HG03520 (cell line): ENCODE measurements around the gene MDFIC.
"Not testable (repeated sequence)": the region's sequence is repeated elsewhere in the genome, so short reads cannot be mapped to it uniquely, and the experiment has no call there.

Experiments used
- ATAC-seq: cut with Tn5 transposase; IDR thresholded peaks from one replicate; pipeline ENCODE4 v1.9.1; 2021; ENCODE audit warnings: mild to moderate bottlenecking, moderate library complexity; ENCODE audit not compliant: unreplicated experiment

The MDFIC gene

DNA sequence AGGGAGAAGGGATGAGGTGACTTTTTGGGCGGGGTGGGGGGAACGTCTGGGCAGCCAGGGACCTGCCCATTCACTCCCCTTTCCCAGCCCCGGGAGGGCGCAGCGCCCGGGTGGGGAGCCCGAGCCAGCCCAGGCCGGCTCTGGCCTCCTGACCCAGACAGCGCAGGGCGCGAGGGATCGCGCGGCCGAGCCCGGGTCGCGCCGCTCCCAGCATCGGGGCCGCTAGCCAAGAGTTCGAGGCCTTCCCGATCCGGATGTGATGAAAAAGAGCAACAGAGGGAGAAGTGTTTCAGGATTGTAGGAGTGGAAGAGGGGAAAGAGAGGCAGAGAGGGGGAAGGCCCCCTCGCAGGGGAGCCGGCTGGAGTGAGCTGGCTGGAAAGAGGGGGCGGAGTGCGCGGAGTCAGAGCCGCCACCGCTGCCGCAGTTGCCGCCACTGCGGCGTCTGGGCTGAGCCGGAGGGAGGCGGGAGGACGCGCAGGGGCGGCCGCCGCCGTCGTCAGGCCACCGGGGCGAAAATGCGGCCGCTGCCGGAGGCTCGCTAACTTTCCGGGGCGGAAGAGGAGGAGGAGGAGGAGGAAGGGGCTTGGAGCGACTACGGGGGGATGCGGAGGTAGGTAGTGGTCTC, at the start of gene MDFIC:
MDFIC (plus strand) TSS at position 69 of the 626 bp plus-strand sequence. CDS start 940 bp downstream, outside the sequence.
- ATAC-seq = peak; percentile 33

DNA sequence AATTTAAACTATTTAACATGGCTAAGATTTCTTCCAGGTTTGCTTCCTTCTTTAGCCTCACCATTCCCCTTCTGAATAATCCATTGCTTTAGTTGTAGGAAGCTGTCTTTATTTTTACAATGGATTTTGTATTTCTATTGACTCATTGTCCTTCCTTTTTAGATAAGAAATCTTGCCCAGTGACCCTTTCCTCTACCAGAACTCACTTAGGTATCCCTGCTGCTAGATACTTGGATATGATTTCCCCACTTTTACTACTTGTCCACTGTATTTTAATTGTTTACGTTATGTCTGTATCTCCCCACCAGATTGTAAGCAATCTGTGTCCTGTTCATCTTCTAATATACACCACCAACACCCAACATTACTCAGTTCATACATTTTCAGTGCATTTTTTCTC, 47.7 kb upstream of the MDFIC start:
- ATAC-seq = no peak

GRCh38 chr7:114875186-114875585, 46.7 kb upstream of the MDFIC start:
- ATAC-seq = no peak

DNA sequence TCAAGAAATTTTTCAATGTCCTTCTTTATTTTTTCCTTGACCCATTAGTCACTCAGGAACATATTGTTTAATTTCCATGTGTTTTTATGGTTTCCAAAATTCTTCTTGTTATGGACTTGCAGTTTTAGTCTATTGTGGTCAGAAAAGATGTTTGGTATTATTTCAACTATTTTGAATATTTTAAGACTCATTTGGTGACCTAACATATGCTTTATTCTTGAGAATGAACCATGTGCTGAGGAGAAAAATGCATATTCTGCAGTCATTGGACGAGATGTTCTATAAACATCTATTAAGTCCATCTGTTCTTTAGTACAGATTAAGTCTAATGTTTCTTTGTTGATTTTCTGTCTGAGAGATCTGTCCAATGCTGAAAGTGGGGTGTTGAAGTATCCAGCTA, 42.3 kb upstream of the MDFIC start:
- ATAC-seq = no peak

DNA sequence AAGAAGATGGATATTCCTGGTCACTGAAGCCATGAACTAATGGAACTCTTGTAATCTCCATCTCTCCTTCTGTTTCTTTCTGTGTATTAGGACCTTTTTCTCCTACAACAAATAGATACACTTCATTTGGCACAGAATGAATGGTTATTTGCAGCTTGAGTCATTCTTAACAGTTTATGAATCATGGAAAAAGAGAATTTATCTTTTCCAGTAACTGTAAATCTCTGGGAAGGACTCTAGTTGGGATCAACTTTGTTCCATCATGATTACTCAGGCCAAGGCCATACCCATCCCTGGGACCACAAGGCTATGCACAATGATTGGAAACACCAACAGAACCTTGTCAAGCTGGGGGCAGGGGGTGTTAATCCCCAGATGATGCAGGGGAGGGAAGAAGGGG, 36.1 kb upstream of the MDFIC start:
- ATAC-seq = no peak

DNA sequence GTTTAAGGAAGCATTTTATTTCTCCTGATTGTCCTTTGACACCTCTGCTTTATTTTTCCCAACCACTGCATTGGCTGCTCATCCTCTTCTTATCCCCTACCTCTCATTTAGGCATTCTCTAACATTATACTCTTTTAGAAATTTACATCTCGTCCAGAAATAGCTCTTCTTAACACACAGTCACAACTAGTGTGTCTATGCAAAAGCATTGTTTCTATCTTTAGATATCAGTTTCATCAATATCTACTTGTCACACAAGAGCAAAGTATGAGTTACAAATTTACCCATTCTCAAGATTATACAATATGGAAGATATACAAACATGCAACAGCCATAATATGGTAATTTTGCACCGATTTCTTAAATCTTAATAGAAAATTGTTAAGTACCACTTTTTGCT, 35.7 kb upstream of the MDFIC start:
- ATAC-seq = no peak

- ATAC-seq = not testable (repeated sequence)
Measured at GRCh38 chr7:114889116-114889515, 32.8 kb upstream of the MDFIC start.

GRCh38 chr7:114889646-114890285, 32.1 kb upstream of the MDFIC start:
- ATAC-seq = peak; percentile 79

- ATAC-seq = no peak
Measured at GRCh38 chr7:114890561-114890960, 31.3 kb upstream of the MDFIC start.

DNA sequence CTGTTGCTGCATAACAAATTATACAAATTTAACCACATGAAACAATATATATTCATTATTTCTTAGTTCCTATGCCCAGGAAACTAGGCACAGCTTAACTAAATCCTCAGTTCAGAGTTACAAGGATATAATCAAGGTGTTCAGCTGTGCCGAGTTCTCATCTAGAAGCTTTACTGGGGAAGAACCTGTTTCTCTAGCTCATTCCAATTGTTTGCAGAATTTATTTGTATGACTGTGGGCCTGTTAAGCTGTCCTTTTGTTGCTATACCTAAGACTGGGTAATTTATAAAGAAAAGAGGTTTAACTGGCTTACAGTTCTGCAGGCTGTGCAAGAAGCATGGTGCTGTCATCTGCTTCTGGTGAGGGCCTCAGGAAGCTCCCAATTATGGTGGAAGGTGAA, 21.8 kb upstream of the MDFIC start:
- ATAC-seq = no peak

GRCh38 chr7:114901771-114902170, 20.1 kb upstream of the MDFIC start:
- ATAC-seq = no peak

DNA sequence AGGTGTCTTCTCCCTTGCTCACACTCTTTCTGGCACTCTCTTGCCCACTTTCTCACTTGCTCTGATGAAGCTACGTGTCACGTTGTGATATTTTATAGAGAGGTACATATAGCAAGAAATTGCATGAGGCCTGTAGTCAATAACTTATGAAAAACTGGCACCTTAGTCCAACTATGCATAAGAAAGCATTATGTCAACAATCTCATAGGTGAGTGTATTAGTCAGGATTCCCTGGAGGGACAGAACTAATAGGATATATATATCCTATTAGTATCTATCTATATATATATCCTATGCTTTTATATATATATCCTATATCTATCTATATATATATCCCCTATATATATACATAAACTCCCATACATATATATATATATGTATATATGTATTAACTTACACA, 18.8 kb upstream of the MDFIC start:
- no peak for ATAC-seq

DNA sequence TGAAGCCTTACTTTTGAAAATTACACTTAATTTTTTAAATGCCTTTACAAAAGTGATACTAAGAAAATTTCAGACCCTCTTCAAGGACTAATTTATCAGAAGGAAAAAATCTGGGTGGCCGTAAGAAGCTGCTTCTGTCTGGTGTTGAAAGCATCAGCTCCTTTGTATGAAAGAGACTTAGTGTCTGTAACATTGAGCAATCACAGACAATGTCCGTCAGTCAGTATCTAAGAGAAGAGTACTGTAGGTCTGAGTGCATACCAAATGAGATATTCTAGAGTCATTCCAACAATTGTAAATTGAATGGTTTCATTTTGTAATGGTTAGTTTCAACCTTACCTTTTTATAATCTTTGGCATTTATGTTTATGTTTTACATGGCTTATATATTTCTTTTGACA, 11.1 kb upstream of the MDFIC start:
- no peak for ATAC-seq

DNA sequence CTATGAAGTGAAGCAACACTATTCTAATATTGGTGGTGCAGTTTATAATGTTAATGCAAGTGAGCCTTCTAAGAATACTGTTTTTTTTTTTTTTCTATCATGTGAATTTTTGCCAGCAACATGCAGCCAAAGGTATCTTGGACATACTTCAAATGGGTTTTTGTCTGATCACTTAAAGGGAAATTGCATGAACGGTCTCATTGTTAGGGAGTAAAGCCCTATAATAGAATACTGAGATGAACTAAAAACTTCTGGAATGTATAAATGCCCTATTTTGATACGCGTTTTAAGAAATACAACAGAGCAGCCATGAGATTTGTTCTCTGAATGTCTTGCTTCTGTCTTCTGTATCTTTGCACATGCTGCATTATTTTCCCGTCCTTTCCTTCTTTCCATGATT, 10.5 kb upstream of the MDFIC start:
- ATAC-seq = no peak

- ATAC-seq = peak; percentile 89
Measured at GRCh38 chr7:114916261-114916892, 5.5 kb upstream of the MDFIC start.

DNA sequence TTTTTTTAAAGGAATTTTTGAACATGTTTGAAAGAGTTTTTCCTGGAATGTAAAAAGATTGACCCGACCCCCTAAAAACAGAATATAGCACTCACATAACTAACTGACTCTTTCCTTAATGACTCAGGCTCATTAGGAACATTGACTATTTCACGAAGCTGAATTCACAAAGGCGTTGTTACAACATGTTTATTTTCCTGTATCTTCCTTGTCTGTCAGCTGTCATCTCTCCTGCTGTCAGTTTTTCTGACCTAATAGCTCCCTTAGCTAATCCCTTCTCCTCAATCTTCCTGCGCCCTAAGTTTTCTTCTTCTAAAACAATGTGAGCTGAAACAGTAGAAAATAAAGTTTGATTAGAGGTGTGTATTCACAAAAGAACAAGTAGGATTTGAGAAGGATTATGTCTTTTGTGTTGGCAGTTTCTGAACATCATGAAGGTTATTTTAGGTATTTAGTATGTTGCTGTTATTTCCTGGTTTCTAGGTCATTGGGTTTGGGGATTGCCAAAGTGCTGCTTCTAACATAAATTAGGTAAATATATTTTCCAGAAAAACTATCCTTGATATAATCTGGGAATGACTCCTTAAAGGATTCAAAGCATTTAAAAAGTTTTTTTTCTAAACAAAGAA, 4.6 kb upstream of the MDFIC start:
- no peak for ATAC-seq

- ATAC-seq = no peak
Measured at GRCh38 chr7:114919587-114919986, 2.3 kb upstream of the MDFIC start.

GRCh38 chr7:114921631-114922025, 266 bp upstream of the MDFIC start:
- no peak for ATAC-seq

- ATAC-seq = peak; percentile 17
Measured at GRCh38 chr7:114922652-114923402, 933 bp downstream of the MDFIC start.

- ATAC-seq = no peak
Measured at GRCh38 chr7:114923403-114923713, 1.5 kb downstream of the MDFIC start.

GRCh38 chr7:114924038-114924712, 2.3 kb downstream of the MDFIC start:
- ATAC-seq = no peak
